Keratinocyte (primary cell): ENCODE data around the gene HOXB5. TPM values are rescaled to one million over a fixed set of nuclear protein-coding genes. Genes with fewer than 3 reads are reported as not detected.

Experiments
- DNase-seq: peaks from one replicate; pipeline ENCODE4 v3.0.0-alpha.2; 2011; ENCODE audit warnings: low read depth, missing footprints, low spot score
- FAIRE-seq: peaks from 2 replicates; lab custom pipeline; 2011; peaks lifted over from hg19 to GRCh38; lab: Jason Lieb, UNC
- H2AFZ ChIP-seq: 2 replicates; pipeline ENCODE4 v1.6.0; 2012; ENCODE audit warnings: low read length, control low read depth, inconsistent platforms; ENCODE audit not compliant: control insufficient read depth
- H3K27ac ChIP-seq: 2 replicates; pipeline ENCODE4 v1.5.1; 2011; ENCODE audit warnings: low read length; ENCODE audit not compliant: control insufficient read depth, insufficient read depth
- H3K27me3 ChIP-seq: 3 replicates; pipeline ENCODE4 v1.6.0; 2011; ENCODE audit warnings: low read length; ENCODE audit not compliant: control insufficient read depth, insufficient read depth; ENCODE audit errors: extremely low read depth
- H3K36me3 ChIP-seq, 2 experiments: 2 replicates in 1 of 2; 3 replicates in 1 of 2; pipeline ENCODE4 v1.5.1; 2011; ENCODE audit warnings: low read length in 2 of 2, mild to moderate bottlenecking in 1 of 2; ENCODE audit not compliant: control insufficient read depth in 2 of 2, insufficient read depth in 2 of 2; ENCODE audit errors: extremely low read depth in 1 of 2
- H3K4me1 ChIP-seq: 3 replicates; pipeline ENCODE4 v1.5.1; 2011; ENCODE audit warnings: low read length; ENCODE audit not compliant: control insufficient read depth, insufficient read depth; ENCODE audit errors: extremely low read depth
- H3K4me2 ChIP-seq: 3 replicates; pipeline ENCODE4 v1.6.0; 2011; ENCODE audit warnings: low read depth, low read length; ENCODE audit not compliant: control insufficient read depth, insufficient read depth; ENCODE audit errors: extremely low read depth
- H3K4me3 ChIP-seq, 3 experiments: fragments of 200-600 bp in 1 of 3; sonication (generic) in 1 of 3; 2 replicates in 2 of 3; 3 replicates in 1 of 3; pipeline ENCODE4 v1.5.1; 2011 to 2016; ENCODE audit warnings: low read length in 3 of 3, mild to moderate bottlenecking in 3 of 3, control low read depth in 2 of 3, inconsistent platforms in 1 of 3, low read depth in 1 of 3, mixed read lengths in 1 of 3, mixed run types in 1 of 3, moderate library complexity in 1 of 3; ENCODE audit not compliant: control insufficient read depth in 2 of 3, insufficient read depth in 2 of 3; ENCODE audit errors: extremely low read depth in 1 of 3
- H3K79me2 ChIP-seq: 2 replicates; pipeline ENCODE4 v1.6.0; 2012; ENCODE audit warnings: low read length; ENCODE audit not compliant: control insufficient read depth, insufficient read depth
- H3K9ac ChIP-seq: 3 replicates; pipeline ENCODE4 v1.6.0; 2011; ENCODE audit warnings: low read length; ENCODE audit not compliant: control insufficient read depth, insufficient read depth; ENCODE audit errors: extremely low read depth
- H3K9me1 ChIP-seq: 3 replicates; pipeline ENCODE4 v1.6.0; 2011; ENCODE audit warnings: low read length; ENCODE audit not compliant: control insufficient read depth, insufficient read depth; ENCODE audit errors: extremely low read depth
- H3K9me3 ChIP-seq: 2 replicates; pipeline ENCODE4 v1.5.1; 2012; ENCODE audit warnings: low read depth, low read length; ENCODE audit not compliant: control insufficient read depth
- H4K20me1 ChIP-seq: 3 replicates; pipeline ENCODE4 v1.6.0; 2011; ENCODE audit warnings: low read length; ENCODE audit not compliant: control insufficient read depth, insufficient read depth; ENCODE audit errors: extremely low read depth
- EZH2 ChIP-seq: IDR thresholded peaks from one replicate; pipeline ENCODE4 v1.6.1; 2012; ENCODE audit warnings: inconsistent platforms, mild to moderate bottlenecking, low read length, moderate library complexity
- dilution Hi-C: fragments of 300-500 bp; cut with MboI; formaldehyde crosslinking; loops from one replicate; pipeline ENCODE4 v1.7.0; 2020; ENCODE audit warnings: low sequenced_read_pairs; ENCODE audit not compliant: extremely low pct_ligation_motif_present
- polyA plus RNA-seq, 5 experiments: library from polyadenylated mRNA; depleted of rRNA in 3 of 5; stranded (reverse) in 3 of 5; stranded (forward) in 1 of 5; unstranded in 1 of 5; fragments of >200 nt; gene quantifications; 1 replicate in 1 of 5; 2 replicates in 3 of 5; 3 replicates in 1 of 5; pipeline versions ENCODE4 v1.2.1 to v1.2.3, GENCODE V29; 2011 to 2012; ENCODE audit warnings: missing spikeins in 2 of 5, low read depth in 1 of 5, low replicate concordance in 1 of 5
- TF ChIP-seq, protein P1 (sequence below), 3 experiments: IDR thresholded peaks in 1 of 3; conservative IDR thresholded peaks in 1 of 3; optimal IDR thresholded peaks in 1 of 3; 2 replicates in 2 of 3; 3 replicates in 1 of 3; pipeline versions ENCODE3 to v1.5.1; 2011; ENCODE audit warnings: low read length in 3 of 3, mild to moderate bottlenecking in 3 of 3, moderate library complexity in 2 of 3, control low read depth in 1 of 3, inconsistent platforms in 1 of 3; ENCODE audit not compliant: insufficient read depth in 2 of 3; ENCODE audit errors: extremely low read depth in 1 of 3

HOXB5 gene
- polyA plus RNA-seq, 1 donor (not counting 4 experiments of a cell fraction or from before 2014, with no cell fraction given), result not detected

DNA sequence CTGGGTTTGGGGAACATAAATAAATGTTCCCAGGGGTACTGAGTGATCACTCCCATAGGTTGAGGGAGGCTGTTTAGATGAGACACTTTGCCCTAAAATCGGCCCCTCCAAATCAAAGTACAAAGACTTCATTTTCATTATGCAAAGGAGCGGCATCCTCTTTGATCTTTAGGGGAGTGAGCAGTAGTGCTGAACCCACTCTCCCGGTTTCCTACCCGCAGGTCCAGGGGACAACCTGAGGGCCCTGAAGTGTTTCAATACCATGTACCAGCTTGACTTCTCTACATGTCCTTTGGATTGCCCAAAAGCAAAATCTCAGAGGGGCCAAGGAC, 7.6 kb upstream of the HOXB5 start:
- H2AFZ ChIP-seq, result no peak overlapping the region
- no peaks in the 10 kb centered on the region for H3K9me1 ChIP-seq
- no peaks in the 10 kb centered on the region for H3K79me2 ChIP-seq
- peaks cover 100% of the 10 kb centered on the region for H3K27me3 ChIP-seq
- FAIRE-seq (no peak), DNase-seq (no peak)
- no peak overlapping the region for H3K4me3 ChIP-seq
- no peaks in the 10 kb centered on the region for H3K9me3 ChIP-seq
- TF ChIP-seq, protein P1, sequence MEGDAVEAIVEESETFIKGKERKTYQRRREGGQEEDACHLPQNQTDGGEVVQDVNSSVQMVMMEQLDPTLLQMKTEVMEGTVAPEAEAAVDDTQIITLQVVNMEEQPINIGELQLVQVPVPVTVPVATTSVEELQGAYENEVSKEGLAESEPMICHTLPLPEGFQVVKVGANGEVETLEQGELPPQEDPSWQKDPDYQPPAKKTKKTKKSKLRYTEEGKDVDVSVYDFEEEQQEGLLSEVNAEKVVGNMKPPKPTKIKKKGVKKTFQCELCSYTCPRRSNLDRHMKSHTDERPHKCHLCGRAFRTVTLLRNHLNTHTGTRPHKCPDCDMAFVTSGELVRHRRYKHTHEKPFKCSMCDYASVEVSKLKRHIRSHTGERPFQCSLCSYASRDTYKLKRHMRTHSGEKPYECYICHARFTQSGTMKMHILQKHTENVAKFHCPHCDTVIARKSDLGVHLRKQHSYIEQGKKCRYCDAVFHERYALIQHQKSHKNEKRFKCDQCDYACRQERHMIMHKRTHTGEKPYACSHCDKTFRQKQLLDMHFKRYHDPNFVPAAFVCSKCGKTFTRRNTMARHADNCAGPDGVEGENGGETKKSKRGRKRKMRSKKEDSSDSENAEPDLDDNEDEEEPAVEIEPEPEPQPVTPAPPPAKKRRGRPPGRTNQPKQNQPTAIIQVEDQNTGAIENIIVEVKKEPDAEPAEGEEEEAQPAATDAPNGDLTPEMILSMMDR (optimal IDR thresholded peaks at IDR 0.05 in 1 of 3, IDR thresholded peaks at IDR 0.05 in 1 of 3, conservative IDR thresholded peaks at IDR 0.05 in 1 of 3; ENCODE audit: extremely low read depth in 1 of 3, insufficient read depth in 2 of 3, low read length in 3 of 3), result no peak
- TF ChIP-seq EZH2, result no peak
- no peak overlapping the region for H3K9ac ChIP-seq
- no peaks in the 10 kb centered on the region for H3K36me3 ChIP-seq
- peaks cover 14% of the 10 kb centered on the region for H3K4me1 ChIP-seq
- no peak overlapping the region for H3K27ac ChIP-seq
- no peak overlapping the region for H3K4me2 ChIP-seq
- dilution Hi-C loops, result no loop called here
- H4K20me1 ChIP-seq, result no peaks in the 10 kb centered on the region

- Histone ChIP-seq H4K20me1 (no peaks in the 10 kb centered on the region), H3K4me3 (no peak overlapping the region), H3K36me3 (peaks cover 0 to 3% of the 10 kb centered on the region in 2 experiments), H3K27ac (no peak overlapping the region), H3K4me2 (no peak overlapping the region), H3K9me1 (no peaks in the 10 kb centered on the region), H3K9ac (no peak overlapping the region), H3K79me2 (no peaks in the 10 kb centered on the region), H3K27me3 (peaks cover 100% of the 10 kb centered on the region), H2AFZ (no peak overlapping the region), H3K4me1 (peaks cover 14% of the 10 kb centered on the region), H3K9me3 (no peaks in the 10 kb centered on the region)
- DNase-seq (no peak), FAIRE-seq (no peak)
- TF ChIP-seq, protein P1 (optimal IDR thresholded peaks at IDR 0.05 in 1 of 3, IDR thresholded peaks at IDR 0.05 in 1 of 3, conservative IDR thresholded peaks at IDR 0.05 in 1 of 3; ENCODE audit: extremely low read depth in 1 of 3, insufficient read depth in 2 of 3, low read length in 3 of 3), result no peak
- no peak for TF ChIP-seq EZH2
- dilution Hi-C loops, result no loop called here
These were observed 6.9 kb upstream of the HOXB5 start for GRCh38 chr17:48600244-48601098.
